ENCODE results near the gene SMARCAL1.

The SMARCAL1 gene

DNA sequence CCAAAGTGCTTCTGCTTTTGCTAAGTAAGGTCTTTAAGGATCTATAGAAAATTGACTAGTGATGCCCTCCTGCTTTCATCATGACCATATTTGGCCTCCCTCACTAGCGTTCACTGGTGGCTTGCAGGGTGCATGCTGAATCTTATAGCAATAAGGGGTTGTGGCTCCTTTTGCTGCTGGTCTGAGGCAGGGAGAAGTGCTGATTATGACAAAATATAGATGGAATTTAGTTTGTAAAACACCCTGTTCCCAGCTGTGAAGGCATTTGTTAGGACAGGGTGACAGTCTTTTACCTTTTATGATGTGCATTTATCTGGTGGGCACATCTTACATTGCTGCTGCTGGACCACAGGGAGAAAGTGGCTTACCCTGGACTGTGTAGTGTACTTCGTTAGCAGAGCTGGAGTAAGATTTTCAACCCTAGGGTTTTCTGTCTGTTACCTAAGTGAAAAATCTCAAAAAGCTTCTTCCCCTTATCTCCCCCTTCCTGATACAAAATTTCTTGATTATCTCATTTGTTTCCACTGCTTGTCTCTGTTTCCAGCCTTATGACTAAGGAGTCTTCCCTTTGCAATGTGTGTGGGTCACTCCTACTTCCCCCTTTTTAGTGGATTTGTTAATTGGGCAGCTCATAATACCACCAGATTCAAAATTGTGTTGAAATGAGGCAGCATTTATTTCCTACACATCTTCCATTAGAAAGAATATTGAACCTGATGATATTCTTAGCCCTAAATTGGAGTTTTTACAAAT lies 65.2 kb downstream of the SMARCAL1 start:
- DNase-seq: no peak

DNA sequence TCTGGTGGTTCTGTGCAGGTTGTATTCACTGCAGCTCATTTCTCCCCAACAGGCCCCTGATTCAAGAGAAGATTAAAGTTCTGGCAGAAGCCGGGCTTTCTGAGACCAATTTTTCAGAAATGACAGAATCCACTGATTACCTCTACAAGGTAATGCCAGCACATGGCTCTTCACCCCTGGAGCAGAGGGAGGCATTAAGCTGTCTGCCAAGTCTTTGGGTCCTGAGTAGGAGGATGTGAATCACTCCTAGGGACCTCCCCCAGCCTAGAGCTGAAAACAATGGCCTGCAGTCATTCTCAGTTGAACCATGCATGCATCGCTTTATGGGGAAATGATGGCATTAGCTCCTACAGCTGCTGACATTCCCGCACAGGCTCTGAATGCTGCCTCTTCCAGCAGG lies 65.9 kb downstream of the SMARCAL1 start:
- DNase-seq: no peak

DNA sequence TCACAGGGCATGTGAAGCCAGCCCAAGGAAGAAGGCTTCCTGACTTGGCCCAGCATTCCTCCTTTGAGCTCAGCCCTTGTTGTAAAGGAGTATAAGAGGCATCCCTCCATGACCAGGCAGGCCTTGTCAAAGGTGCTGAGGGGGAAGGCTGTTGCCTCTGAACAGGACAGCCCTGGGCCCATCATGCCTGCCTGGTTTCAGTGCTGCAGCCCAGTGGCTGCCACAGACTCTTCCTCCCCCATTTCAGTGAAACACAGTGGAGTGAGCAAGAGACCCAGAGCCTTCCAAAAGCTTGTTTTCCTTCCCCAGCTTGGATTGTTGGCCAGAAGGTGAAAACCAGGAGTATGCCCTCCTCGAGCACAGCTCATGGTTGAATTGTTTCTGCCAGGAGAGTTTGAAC lies 66.5 kb downstream of the SMARCAL1 start:
- no peak for DNase-seq

DNA sequence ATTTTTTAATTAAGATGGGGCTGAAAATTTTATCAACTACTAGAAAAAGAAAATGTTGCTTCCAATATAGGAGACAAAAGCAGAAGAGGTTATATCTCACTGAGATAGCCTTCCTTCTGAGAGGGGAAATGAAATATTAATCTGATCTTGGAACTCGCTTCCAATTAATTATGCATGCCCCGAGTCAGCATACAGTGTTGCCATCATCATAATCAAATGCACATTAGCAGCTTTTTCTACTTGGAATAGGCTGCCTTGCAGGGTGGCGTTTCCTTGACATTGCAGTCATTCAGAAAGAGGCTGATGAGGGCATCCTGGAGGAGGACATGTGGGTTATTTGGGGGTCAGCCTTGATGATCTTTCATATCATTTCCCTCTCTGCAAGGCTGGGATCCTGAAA lies 67.9 kb downstream of the SMARCAL1 start:
- no peak for DNase-seq

DNA sequence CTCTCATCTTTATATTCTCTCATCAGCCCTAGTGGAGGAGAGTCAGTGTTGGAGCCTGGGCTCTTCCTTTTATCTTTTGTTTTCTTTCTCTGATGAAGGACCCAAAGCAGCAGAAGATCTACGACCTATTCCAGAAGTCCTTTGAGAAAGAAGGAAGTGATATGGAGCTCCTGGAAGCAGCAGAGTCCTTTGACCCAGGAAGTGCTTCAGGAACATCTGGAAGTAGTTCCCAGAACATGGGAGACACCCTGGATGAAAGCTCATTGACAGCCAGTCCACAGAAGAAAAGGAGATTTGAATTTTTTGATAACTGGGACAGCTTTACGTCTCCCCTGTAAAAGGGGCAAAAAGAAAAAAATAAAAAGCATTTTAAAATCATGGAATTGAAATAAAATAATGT lies 70.4 kb downstream of the SMARCAL1 start:
- no peak for DNase-seq

DNA sequence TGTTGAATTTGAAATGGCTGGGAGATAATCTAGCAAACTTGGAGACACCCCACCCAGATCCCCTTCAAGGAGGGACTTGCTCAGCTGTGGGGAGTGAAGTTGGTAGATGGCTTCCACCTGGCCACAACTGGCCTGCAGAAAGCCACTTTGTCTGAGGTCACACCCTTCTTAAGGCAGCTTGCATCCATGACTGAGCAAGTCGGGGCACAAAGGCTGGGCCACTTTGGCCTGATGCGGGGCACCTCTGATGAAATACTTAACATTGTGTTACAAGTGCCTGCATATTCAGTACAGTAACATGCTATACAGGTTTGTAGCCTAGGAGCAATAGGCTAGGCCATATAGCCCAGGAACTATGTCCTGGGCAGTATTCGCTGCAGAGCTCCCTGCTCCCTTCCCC lies 73.0 kb downstream of the SMARCAL1 start:
- no peak for DNase-seq

DNA sequence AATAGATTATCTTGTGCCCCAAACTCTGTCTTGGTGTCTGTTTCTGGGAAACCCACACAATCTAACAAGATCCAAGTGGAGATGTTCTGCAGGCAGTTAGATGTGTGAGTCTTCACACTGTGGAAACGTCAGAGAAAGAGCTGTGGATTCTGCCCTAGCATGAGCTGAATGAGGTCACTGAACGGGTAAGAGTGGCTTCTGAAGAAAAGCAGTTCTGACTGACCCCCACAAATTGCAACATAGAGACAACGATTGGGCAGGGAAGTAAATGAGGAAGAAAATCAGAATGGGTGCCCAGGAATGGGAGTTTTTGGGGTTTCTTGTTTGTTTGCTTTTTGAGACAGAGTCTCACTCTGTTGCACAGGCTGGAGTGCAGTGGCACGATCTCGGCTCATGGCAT lies 73.5 kb downstream of the SMARCAL1 start:
- DNase-seq: no peak

DNA sequence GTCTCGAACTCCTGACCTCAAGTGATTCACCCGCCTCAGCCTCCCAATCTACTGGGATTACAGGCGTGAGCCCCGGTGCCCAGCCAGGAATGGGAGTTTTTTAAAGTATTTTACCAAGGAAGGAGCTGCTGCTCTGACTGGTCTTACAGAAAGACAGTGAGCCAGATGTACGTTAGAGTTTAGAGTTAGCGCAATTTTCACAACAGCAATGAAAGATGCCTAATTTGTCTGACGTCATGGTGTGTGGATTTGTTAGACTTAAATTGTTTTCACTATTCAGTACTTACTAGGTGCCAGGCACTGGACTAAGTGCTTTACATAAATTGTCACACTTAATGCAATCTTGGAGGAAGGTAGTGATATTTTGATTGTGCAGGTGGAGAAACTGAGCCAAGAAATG lies 74.0 kb downstream of the SMARCAL1 start:
- DNase-seq: no peak

DNA sequence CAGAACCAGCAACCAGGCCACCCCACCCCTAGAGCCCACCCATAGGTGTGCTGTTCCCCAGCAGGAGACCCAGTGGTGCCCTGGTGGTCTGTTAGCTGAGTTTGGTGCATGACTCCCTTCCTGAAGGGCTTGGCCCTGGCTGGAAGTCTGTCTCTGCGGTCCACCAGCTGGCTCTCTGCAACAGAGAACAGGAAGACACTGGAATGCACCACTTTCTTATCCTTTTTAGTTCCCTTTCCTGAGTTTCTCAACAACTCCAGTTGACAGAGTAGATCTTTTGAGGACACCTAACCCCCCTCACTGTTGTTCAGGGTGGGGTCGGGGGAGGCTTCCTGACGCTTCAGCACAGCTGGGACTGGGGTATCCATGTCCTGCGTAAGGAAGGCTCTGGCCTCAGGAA lies 74.4 kb downstream of the SMARCAL1 start:
- no peak for DNase-seq

DNA sequence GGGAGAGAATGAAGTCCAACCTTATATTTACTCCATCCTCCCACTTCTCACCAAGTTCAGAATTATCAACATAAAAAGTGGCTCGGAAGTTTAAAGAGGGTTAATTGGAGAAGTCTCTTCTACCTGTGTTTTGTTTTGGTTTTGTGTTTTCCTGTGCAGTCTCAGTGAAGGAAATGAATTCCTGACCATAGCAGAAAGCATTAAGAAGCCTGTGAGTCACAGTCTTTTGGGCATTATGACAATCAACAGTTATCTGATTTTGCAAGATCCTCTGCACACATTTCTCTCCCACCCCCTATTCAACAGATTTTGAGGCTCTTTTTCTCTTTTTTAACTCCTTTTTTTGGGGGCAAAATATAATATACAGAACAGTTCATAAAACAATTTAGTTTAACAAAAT lies 77.8 kb downstream of the SMARCAL1 start:
- no peak for DNase-seq

DNA sequence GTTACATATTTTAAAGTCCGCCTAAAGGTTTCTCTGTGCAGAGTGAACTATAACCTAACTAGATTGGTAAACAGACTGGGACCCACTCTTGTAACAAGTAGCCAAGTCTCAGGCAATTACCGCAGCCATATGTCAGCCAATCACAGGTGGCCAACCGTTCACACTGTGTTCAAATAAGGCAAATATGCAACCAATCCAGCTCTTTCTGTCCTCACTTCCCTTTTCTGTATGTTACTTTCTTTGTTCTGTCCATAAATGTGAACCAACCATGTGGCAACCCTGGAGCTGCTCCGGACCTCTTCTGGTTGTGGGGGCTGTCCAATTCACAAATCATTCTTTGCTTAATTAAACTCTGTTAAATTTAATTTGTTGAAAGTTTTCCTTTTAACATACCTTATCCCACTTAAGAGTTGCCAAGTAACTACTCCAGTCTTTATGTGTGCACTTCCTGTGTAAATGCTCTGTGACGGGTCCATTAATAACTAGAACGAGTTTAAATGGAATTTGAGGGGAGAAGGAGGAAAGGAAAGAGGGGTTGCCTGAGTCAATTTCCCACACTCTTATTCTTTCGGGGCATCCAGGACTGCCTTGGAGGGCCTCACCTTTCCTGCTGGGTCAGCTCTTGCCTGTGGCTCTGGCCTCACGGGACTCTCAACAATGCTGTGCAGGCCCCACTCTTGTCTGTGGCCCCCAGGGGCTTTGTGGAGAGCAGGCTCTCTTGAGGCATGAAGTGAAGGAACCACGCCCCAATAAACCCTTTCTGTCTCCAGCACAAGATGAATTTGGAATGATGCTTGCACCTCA lies 79.7 kb downstream of the SMARCAL1 start:
- DNase-seq: no peak

DNA sequence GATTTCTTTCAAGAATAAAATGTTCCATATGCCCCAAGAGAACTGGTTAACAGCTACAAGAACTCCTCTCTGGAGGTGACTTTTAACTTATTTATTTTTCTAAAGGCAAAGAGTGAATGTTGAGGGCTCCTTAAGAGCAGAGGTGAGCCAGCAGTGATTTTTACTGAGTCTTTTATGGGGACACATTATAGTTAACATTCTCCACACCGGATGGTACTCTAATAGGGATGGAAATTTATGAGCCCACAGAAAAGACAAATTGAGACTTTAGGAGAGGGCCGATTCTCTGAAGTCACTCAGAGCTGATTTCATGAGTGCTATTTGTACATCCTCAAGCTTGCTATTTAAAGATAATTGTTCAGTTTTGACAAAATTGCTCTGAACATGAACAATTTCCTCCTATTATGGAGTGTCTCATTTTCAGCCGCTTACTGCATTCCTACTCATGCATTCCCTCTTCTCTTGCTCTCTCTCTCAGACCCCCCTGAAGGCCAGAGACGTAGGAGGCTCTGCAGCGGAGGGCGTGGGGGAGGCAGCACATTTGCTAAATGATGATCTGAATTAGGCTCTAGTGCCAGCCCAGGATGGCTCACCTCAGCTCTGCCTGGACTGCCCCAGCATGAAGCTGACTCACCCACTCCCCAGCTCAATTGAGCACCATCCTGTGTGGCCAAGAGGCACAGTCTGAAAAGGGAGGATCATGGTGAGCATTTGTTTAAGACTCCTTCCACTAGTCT lies 80.5 kb downstream of the SMARCAL1 start:
- DNase-seq: no peak

DNA sequence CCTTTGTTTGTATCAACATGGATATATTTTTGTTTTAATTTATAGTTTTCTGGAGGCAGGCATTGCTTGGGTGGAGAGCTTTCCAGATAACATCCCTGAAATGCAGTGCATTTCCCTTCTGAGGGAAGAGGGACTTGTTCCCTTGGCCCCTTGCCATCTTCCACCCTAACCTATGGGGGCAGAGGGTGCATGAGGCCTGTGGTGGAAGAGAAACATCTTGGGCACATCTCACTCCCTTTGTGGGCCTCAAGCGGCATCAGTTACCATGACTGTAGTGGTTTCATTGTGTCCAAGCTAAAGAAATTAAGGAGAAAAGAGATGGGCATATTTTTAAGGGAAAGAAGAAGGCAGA lies 81.0 kb downstream of the SMARCAL1 start:
- DNase-seq: no peak

DNA sequence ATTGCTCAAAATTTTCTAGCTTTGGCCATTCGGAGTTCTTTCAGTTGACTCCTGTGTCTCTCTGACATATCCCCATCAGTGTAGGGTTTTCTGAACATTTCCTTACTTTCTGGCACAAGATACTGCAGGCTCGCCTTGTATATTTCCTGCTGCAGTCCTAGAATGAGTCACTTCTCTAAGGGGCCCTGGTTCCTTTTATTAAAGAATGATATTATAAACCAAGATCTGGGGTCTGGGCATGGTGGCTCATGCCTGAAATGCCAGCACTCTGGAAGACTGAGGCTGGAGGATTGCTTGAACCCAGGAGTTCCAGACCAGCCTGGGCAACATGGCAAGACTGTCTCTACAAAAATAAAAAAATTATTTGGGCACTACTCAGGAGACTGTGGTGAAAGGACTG lies 83.4 kb downstream of the SMARCAL1 start:
- no peak for DNase-seq

DNA sequence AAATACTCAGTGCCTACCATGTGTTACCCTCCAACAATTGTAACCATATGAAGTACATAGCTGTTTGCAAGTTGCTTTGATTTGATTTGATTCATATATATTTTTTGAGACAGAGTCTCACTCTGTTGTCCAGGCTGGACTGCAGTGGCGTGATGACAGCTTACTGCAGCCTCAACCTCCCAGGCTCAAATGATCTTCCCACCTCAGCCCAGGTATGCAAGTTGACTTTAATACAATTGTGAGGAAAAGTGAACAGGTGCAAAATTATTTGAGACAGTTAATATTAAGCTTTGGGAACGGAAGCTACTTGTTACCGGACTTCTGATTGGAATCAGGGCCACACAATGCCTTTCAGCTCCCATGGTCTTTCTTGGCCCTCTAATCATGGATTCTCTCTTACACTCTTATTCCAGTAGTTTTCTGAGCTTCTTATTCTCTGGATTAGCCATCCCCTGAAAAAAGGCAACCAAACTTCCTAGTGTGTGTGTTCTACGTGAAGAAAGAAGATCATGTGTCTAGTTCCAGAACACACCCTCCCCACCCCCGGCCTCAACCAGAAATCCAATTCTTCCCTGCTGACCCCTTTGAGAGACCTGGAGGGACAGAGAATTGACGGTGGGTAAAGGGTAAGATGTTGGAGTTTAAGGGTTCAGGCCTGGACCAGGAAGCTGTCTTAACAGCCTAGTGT lies 85.2 kb downstream of the SMARCAL1 start:
- DNase-seq: no peak

DNA sequence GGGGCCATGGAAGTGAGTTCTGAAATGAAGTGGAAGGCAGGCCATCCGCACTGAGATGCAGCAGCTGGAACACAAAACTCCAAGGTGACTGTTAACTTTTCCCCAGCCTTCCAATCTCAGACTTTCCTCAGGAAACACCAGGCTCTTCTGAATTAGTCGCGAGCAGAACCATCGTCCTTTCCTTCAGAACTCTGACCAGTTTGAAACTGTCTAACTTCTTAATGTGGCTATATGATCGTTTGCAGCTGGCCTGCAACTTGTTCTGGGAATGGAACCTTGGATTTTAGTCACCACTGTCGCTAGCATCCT lies 85.7 kb downstream of the SMARCAL1 start:
- no peak for DNase-seq

DNA sequence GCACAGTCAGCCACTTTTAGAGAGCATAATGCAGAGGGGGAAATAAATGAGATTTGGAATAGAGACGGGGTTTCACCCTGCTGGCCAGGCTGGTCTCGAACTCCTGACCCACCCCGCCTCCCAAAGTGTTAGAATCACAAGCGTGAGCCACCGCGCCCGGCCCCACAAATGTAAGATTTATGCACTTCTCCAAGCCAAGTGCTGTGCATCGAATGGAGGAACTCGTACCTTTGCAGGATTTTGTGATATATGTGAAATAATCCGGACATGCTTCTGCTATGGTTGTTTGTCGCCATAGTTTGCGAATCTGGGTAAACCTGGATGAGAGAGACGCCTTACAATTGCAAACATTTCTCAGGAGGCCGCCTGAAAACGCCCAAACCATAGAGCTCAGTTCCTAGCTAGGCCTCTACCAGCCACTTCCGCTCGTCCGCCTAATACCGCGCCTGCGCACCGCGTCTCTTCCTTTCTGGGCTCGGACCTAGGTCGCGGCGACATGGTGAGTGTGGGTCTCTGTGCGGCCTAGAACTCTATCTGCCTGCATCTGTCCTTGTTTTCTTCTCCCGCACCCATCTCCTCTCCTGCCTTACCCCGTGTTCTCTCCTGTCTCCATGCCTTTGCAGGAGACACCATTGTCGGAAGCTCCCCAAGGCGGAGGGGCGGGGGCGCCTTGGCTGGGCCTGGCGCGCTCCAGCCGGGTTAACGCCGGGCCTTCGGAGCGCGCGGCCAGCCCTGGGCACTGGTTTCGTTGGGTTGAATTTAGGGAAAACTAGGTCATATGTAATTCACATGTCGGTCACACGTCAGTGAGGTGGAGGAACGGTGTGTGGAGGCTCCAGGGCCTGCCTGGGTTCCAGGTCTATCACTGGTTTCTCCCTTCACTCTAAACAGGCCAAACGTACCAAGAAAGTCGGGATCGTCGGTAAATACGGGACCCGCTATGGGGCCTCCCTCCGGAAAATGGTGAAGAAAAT lies 86.4 kb downstream of the SMARCAL1 start, which contains the start of gene RPL37A:
Gene RPL37A (plus strand): TSS at position 466 of the 974 bp plus-strand sequence. CDS start 31 bp downstream, at position 497.
- peak; percentile 22 to 79 for DNase-seq

DNA sequence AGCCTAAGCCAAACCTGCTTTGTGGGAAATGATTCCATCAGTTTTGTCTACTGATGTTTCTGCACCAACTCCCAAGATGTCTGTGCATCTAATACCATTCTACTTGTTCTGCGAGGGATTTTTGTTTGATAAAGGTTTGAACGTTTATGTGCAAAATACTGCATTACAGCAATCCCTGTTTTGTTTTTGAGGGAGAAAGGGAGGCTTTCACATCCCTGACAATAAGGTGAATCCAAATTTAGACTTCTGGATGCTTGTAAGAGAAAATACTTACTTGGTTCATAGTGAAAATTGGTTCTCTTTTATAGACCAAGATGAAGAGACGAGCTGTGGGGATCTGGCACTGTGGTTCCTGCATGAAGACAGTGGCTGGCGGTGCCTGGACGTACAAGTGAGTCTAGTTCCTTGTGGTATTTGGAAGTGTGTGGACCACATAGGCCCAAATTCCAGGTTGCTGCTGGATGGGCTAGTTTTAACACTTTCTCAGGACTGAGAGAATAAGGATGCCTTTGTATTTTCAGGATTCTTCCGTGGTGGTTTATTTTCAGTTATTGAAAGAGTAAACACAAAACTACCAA lies 87.4 kb downstream of the SMARCAL1 start:
- DNase-seq: no peak

DNA sequence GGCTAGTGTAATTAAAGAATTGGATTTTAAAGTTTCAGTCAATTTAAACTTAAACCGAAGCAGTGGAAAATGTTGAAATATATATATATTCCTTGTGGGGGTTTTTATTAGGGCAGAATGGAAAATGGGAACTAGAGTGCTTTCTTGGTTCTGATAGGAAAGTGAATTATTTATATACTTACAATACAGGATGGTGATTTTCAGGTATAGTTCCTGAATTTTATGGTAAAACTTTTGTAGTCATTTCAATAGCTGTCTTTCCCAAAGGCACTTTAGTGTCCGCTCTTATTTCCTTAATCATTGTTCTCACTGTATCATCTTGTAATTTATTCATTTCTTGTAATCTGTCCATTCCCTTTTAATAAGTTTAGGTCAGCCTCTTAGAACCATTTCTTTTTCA lies 88.3 kb downstream of the SMARCAL1 start:
- no peak for DNase-seq

DNA sequence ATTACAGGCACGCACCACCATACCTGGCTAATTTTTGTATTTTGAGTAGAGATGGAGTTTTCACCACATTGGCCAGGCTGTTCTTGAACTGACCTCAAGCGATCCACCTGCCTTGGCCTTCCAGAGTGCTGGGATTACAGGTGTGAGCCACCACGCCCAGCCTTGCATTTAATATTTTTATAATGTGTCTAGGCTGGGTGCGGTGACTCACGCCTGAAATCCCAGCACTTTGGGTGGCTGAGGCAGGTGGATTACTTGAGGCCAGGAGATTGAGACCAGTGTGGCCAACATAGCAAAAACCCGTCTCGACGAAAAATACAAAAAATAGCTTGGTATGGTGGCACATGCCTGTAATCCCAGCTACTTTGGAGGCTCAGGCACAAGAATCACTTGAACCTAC lies 89.6 kb downstream of the SMARCAL1 start:
- DNase-seq: no peak

DNA sequence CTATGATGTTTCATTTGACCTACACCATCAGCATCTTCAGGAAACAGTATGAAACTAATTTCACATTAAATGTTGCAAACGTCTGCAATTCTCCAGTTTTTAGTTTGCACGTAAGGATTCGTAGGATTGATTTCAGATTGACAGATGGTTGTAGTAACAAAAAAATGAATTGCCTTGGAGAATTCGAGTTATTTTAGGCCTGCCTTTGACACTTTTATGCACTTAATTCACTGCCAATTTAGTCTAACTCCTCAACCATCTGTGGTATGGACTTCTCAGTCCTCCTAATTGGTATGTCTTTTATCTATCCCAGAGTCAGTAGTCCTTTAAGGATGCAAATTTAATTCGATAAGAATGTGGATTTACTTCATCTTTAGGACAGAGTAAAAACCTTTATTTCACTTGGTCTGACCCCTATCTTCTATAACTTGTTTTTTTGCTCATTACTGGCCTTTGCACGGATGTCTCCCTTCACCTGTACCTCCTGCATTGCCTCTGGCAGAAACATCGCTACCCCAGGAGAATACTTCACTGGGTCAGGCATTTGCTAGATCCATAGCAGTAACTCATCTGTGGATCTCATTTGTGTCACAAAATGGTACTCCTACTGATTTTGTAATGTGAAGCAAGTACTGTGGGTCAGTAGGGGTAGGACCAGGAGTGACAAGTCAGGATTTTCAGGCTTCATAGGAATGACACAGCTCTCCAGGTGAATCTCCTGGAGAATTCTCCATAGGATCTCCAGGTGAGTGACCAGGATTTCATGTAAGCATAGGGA lies 90.3 kb downstream of the SMARCAL1 start:
- DNase-seq: no peak
